Fibroblast of lung (primary cell): ENCODE results near the gene ITPRID2. TPM values are rescaled to one million over a fixed set of nuclear protein-coding genes. Genes with fewer than 3 reads are reported as not detected.
A peak's percentile ranks its signal among the peaks of the same experiment; 100 is the strongest.

Experiments used
- DNase-seq, 2 donors: peaks; one replicate each; pipeline versions ENCODE4 v3.0.0 to v3.0.0-alpha.2; 2010; ENCODE audit warnings: low read depth in 2 of 2
- H2AFZ ChIP-seq: 2 replicates; pipeline ENCODE4 v1.5.1; 2012; ENCODE audit warnings: low read length, control low read depth, inconsistent platforms
- H3K27ac ChIP-seq: 2 replicates; pipeline ENCODE4 v1.5.1; 2011; ENCODE audit warnings: low read length, control low read depth; ENCODE audit not compliant: insufficient read depth
- H3K27me3 ChIP-seq: 2 replicates; pipeline ENCODE4 v1.5.1; 2011; ENCODE audit warnings: mild to moderate bottlenecking, low read length; ENCODE audit not compliant: control insufficient read depth, insufficient read depth
- H3K36me3 ChIP-seq: 2 replicates; pipeline ENCODE4 v1.5.1; 2011; ENCODE audit warnings: low read length; ENCODE audit not compliant: control insufficient read depth, insufficient read depth
- H3K4me1 ChIP-seq: 2 replicates; pipeline ENCODE4 v1.5.1; 2011; ENCODE audit warnings: low read length; ENCODE audit not compliant: control insufficient read depth, insufficient read depth; ENCODE audit errors: extremely low read depth
- H3K4me2 ChIP-seq: 2 replicates; pipeline ENCODE4 v1.5.1; 2011; ENCODE audit warnings: low read length, control low read depth; ENCODE audit not compliant: insufficient read depth; ENCODE audit errors: extremely low read depth
- H3K4me3 ChIP-seq, 4 experiments: fragments of 200-600 bp in 1 of 4; sonication (generic) in 1 of 4; replicated peaks in 1 of 4; 2 replicates each; pipeline ENCODE4 v1.5.1; 2011 to 2016; ENCODE audit warnings: low read length in 4 of 4, low read depth in 3 of 4, mild to moderate bottlenecking in 3 of 4, control low read depth in 2 of 4, inconsistent platforms in 1 of 4, mixed read lengths in 1 of 4; ENCODE audit not compliant: insufficient read depth in 1 of 4; ENCODE audit errors: control extremely low read depth in 1 of 4
- H3K79me2 ChIP-seq: 2 replicates; pipeline ENCODE4 v1.5.1; 2012; ENCODE audit warnings: mild to moderate bottlenecking, low read length, inconsistent platforms; ENCODE audit not compliant: control insufficient read depth, insufficient read depth
- H3K9ac ChIP-seq: 2 replicates; pipeline ENCODE4 v1.5.1; 2011; ENCODE audit warnings: mild to moderate bottlenecking, low read length, control low read depth; ENCODE audit not compliant: insufficient read depth
- H3K9me3 ChIP-seq: 2 replicates; pipeline ENCODE4 v1.5.1; 2012; ENCODE audit warnings: low read depth, low read length; ENCODE audit not compliant: control insufficient read depth, insufficient read depth
- H4K20me1 ChIP-seq: 2 replicates; pipeline ENCODE4 v1.5.1; 2011; ENCODE audit warnings: low read length; ENCODE audit not compliant: control insufficient read depth, insufficient read depth; ENCODE audit errors: extremely low read depth
- CTCF ChIP-seq, 2 donors: IDR thresholded peaks in 1 of 2; conservative IDR thresholded peaks in 1 of 2; 1 replicate in 1 of 2; 2 replicates in 1 of 2; pipeline ENCODE4 v1.5.1; 2011 to 2012; ENCODE audit warnings: low read length in 2 of 2, control low read depth in 1 of 2, inconsistent platforms in 1 of 2, low read depth in 1 of 2, mild to moderate bottlenecking in 1 of 2
- EZH2 ChIP-seq: IDR thresholded peaks from 2 replicates; pipeline ENCODE4 v1.5.1; 2012; ENCODE audit warnings: low read length, control low read depth, mild to moderate bottlenecking; ENCODE audit errors: missing control alignments
- polyA plus RNA-seq, 2 donors: library from polyadenylated mRNA; depleted of rRNA in 1 of 2; stranded (reverse) in 1 of 2; unstranded in 1 of 2; fragments of >200 nt; gene quantifications; 2 replicates each; pipeline ENCODE4 v1.2.1, GENCODE V29; 2011 to 2012; ENCODE audit warnings: missing spikeins in 1 of 2
- total RNA-seq: library from RNA; depleted of rRNA; stranded (reverse); fragments of >200 nt; gene quantifications from 2 replicates; pipeline ENCODE4 v1.2.1, GENCODE V29; 2014

Gene ITPRID2
- total and polyA plus RNA-seq, 2 donors (not counting 1 experiment from before 2014, with no cell fraction given): 70.5 to 179 TPM

- Histone ChIP-seq H4K20me1 (no peaks in the 10 kb centered on the region), H3K4me2 (no peak overlapping the region), H2AFZ (no peak overlapping the region), H3K4me3 (no peak overlapping the region), H3K9ac (no peak overlapping the region), H3K4me1 (no peaks in the 10 kb centered on the region), H3K9me3 (no peaks in the 10 kb centered on the region), H3K27me3 (no peaks in the 10 kb centered on the region), H3K36me3 (no peaks in the 10 kb centered on the region), H3K27ac (no peak overlapping the region), H3K79me2 (no peaks in the 10 kb centered on the region)
- TF ChIP-seq CTCF (conservative IDR thresholded peaks at IDR 0.05 in 1 of 2, IDR thresholded peaks at IDR 0.05 in 1 of 2; ENCODE audit: low read depth in 1 of 2, low read length in 2 of 2): no peak
- no peak for TF ChIP-seq EZH2
- no peak for DNase-seq
Measured at GRCh38 chr2:181851726-181852125, 39.8 kb upstream of the ITPRID2 start.

GRCh38 chr2:181853696-181854095 is 37.8 kb upstream of the ITPRID2 start:
- H3K4me1 ChIP-seq: no peaks in the 10 kb centered on the region
- no peak overlapping the region for H3K4me2 ChIP-seq
- H3K4me3 ChIP-seq: no peak overlapping the region
- no peak overlapping the region for H3K9ac ChIP-seq
- no peaks in the 10 kb centered on the region for H4K20me1 ChIP-seq
- no peaks in the 10 kb centered on the region for H3K36me3 ChIP-seq
- H3K79me2 ChIP-seq: no peaks in the 10 kb centered on the region
- H3K27me3 ChIP-seq: no peaks in the 10 kb centered on the region
- no peak overlapping the region for H2AFZ ChIP-seq
- TF ChIP-seq EZH2 (no peak), CTCF (conservative IDR thresholded peaks at IDR 0.05 in 1 of 2, IDR thresholded peaks at IDR 0.05 in 1 of 2; ENCODE audit: low read depth in 1 of 2, low read length in 2 of 2) (no peak)
- H3K9me3 ChIP-seq: no peaks in the 10 kb centered on the region
- no peak for DNase-seq
- H3K27ac ChIP-seq: no peak overlapping the region

DNA sequence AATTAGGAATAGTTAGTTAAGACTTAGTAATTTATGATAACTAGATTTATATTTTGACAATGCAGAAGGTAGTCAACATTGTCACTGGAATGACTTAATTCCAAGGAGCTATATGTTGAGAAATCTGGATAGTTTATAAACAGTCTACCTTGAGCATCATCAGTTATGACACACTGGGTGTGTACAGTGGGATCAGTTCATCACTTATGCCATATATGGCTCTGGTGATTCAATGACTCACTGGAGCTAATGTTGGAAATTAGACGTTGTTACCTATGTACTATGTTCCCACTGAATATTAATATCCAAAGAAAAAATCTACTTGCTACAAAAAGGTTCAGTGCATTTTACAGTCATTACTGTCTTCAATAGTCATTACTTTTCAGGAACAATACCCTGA is 34.0 kb upstream of the ITPRID2 start:
- no peak overlapping the region for H3K4me2 ChIP-seq
- no peak overlapping the region for H3K27ac ChIP-seq
- no peak overlapping the region for H3K9ac ChIP-seq
- H4K20me1 ChIP-seq: no peaks in the 10 kb centered on the region
- no peaks in the 10 kb centered on the region for H3K4me1 ChIP-seq
- no peak overlapping the region for H2AFZ ChIP-seq
- H3K27me3 ChIP-seq: no peaks in the 10 kb centered on the region
- no peaks in the 10 kb centered on the region for H3K9me3 ChIP-seq
- DNase-seq: peak; percentile 12 to 34
- no peaks in the 10 kb centered on the region for H3K79me2 ChIP-seq
- no peaks in the 10 kb centered on the region for H3K36me3 ChIP-seq
- TF ChIP-seq CTCF (conservative IDR thresholded peaks at IDR 0.05 in 1 of 2, IDR thresholded peaks at IDR 0.05 in 1 of 2; ENCODE audit: low read depth in 1 of 2, low read length in 2 of 2) (no peak), EZH2 (no peak)
- H3K4me3 ChIP-seq: no peak overlapping the region
